OCI-LY7 (cell line): Measurements from ENCODE around the gene CCT6B. TPM values are rescaled to one million over a fixed set of nuclear protein-coding genes. Genes with fewer than 3 reads are reported as not detected.

Source experiments
- BruUV-seq: library from RNA; stranded (reverse); fragments of 400-500 nt; replicated peaks from 2 replicates; lab custom pipeline; 2021; lab: Mats Ljungman, UMichigan
- CTCF ChIA-PET: fragments of 300-600 bp; sonication (Branson Sonifier 250); formaldehyde crosslinking; loops from one replicate; lab custom pipeline; 2022; ENCODE audit warnings: antibody characterized with exemption; ENCODE audit not compliant: unreplicated experiment; lab: Charles Lee
- POLR2A ChIA-PET: fragments of 300-600 bp; sonication (Branson Sonifier 250); formaldehyde crosslinking; loops from one replicate; lab custom pipeline; 2022; ENCODE audit warnings: antibody characterized with exemption; lab: Charles Lee
- DNase-seq: peaks from one replicate; pipeline ENCODE4 v3.0.0-alpha.2; 2015; ENCODE audit warnings: low spot score
- H2AFZ ChIP-seq: fragments of 200-600 bp; sonication (generic), shearing (Covaris generic); 2 replicates; pipeline ENCODE4 v1.6.1; 2014; ENCODE audit warnings: mild to moderate bottlenecking, antibody characterized with exemption, low read length, moderate library complexity
- H3K27ac ChIP-seq: fragments of 200-600 bp; sonication (generic); 2 replicates; pipeline ENCODE4 v1.5.1; 2014; ENCODE audit warnings: mixed run types, low read depth, mild to moderate bottlenecking, moderate library complexity, low read length, inconsistent platforms; ENCODE audit not compliant: poor library complexity, severe bottlenecking
- H3K36me3 ChIP-seq: fragments of 200-600 bp; sonication (generic); 2 replicates; pipeline ENCODE4 v1.6.1; 2014; ENCODE audit warnings: mild to moderate bottlenecking, antibody characterized with exemption, low read length, moderate library complexity, mixed read lengths; ENCODE audit not compliant: insufficient read depth
- H3K4me1 ChIP-seq: fragments of 200-600 bp; sonication (generic); 2 replicates; pipeline ENCODE4 v1.5.1; 2014; ENCODE audit warnings: mild to moderate bottlenecking, low read length; ENCODE audit not compliant: insufficient read depth, poor library complexity, severe bottlenecking
- H3K4me2 ChIP-seq: fragments of 200-600 bp; sonication (generic); 2 replicates; pipeline ENCODE4 v1.6.1; 2014; ENCODE audit warnings: mild to moderate bottlenecking, low read length
- H3K4me3 ChIP-seq: fragments of 200-600 bp; sonication (generic); 2 replicates; pipeline ENCODE4 v1.5.1; 2014; ENCODE audit warnings: mild to moderate bottlenecking, low read depth, low read length; ENCODE audit not compliant: poor library complexity, severe bottlenecking
- H3K79me2 ChIP-seq: fragments of 200-600 bp; sonication (generic); 2 replicates; pipeline ENCODE4 v1.6.1; 2016; ENCODE audit warnings: low read depth, mild to moderate bottlenecking, low read length, moderate library complexity, mixed read lengths; ENCODE audit not compliant: insufficient read depth
- H3K9me2 ChIP-seq: fragments of 200-600 bp; sonication (generic); 2 replicates; pipeline ENCODE4 v1.6.1; 2016; ENCODE audit warnings: mild to moderate bottlenecking, low read length, mixed read lengths; ENCODE audit not compliant: insufficient read depth
- H3K9me3 ChIP-seq: fragments of 200-600 bp; sonication (generic); 2 replicates; pipeline ENCODE4 v1.6.1; 2014; ENCODE audit warnings: mild to moderate bottlenecking, mixed run types, low read length, mixed read lengths
- H4K20me1 ChIP-seq: fragments of 200-600 bp; sonication (generic); 2 replicates; pipeline ENCODE4 v1.6.1; 2014; ENCODE audit warnings: mild to moderate bottlenecking, antibody characterized with exemption, low read length, moderate library complexity, mixed read lengths; ENCODE audit not compliant: insufficient read depth
- EZH2phosphoT487 ChIP-seq: fragments of 200-600 bp; sonication (generic); IDR thresholded peaks from 2 replicates; pipeline ENCODE4 v1.6.1; 2018; ENCODE audit warnings: low read depth, borderline replicate concordance, mild to moderate bottlenecking, mixed run types, antibody characterized with exemption, low read length, moderate library complexity, mixed read lengths
- intact Hi-C: fragments of 100-400 bp; cut with micrococcal nuclease; formaldehyde crosslinking; loops from one replicate; pipeline ENCODE4 v1.10.0; 2022; ENCODE audit not compliant: unreplicated experiment
- total RNA-seq, 2 experiments: library from RNA; depleted of rRNA in 1 of 2; stranded (reverse); fragments of >200 nt in 1 of 2; shearing (Covaris generic) in 1 of 2; gene quantifications; 2 replicates each; pipeline ENCODE4 v1.2.3, GENCODE V29; 2014 to 2022
- TF ChIP-seq, protein P1 (sequence below): fragments of 200-600 bp; sonication (generic); conservative IDR thresholded peaks from 2 replicates; pipeline ENCODE4 v1.5.1; 2014; ENCODE audit warnings: mild to moderate bottlenecking, antibody characterized with exemption, low read length, moderate library complexity, mixed read lengths

Gene CCT6B
- total RNA-seq, 2 experiments from 2014 or later = 1.9 to 2.6 TPM

DNA sequence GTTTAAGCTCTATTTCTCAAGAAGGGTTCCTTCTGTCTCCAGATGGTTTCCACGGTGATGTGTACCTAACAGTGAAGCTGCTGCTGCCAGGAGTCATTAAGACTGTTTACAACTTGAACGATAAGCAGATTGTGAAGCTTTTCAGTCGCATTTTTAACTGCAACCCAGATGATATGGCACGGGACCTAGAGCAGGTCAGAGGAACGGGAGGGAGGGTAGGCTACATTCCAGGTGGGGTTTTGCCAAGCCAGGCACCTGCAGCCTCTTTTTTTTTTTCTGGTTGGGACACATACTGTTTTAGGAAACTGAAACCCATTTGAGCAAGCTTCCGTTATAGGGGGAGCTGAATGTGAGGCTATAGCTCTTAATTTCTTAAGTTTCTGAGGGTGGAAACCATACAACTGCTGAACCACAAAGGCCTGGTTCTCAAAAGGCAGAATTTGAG is 29.7 kb upstream of the CCT6B start:
- no peaks in the 10 kb centered on the region for H3K9me3 ChIP-seq
- ChIA-PET CTCF (interaction anchor here (1.4 kb wide), 1 partner anchor 9 kb away, joined by 4 read pairs; no protein-coding TSS in a partner anchor), POLR2A (interaction anchor here (0.6 to 1.1 kb wide), 3 partner anchors 9 to 28 kb away, joined by 3 to 6 read pairs (median 3); no protein-coding TSS in a partner anchor)
- H3K4me1 ChIP-seq = peaks cover 4% of the 10 kb centered on the region
- intact Hi-C loops = no loop called here
- H3K4me3 ChIP-seq = no peak overlapping the region
- no peak for DNase-seq
- peaks cover 95% of the 10 kb centered on the region for H3K36me3 ChIP-seq
- H3K79me2 ChIP-seq = no peaks in the 10 kb centered on the region
- H2AFZ ChIP-seq = no peak overlapping the region
- no peak overlapping the region for H3K27ac ChIP-seq
- H4K20me1 ChIP-seq = no peaks in the 10 kb centered on the region
- H3K9me2 ChIP-seq = no peaks in the 10 kb centered on the region
- H3K4me2 ChIP-seq = no peak overlapping the region
- TF ChIP-seq, protein P1, sequence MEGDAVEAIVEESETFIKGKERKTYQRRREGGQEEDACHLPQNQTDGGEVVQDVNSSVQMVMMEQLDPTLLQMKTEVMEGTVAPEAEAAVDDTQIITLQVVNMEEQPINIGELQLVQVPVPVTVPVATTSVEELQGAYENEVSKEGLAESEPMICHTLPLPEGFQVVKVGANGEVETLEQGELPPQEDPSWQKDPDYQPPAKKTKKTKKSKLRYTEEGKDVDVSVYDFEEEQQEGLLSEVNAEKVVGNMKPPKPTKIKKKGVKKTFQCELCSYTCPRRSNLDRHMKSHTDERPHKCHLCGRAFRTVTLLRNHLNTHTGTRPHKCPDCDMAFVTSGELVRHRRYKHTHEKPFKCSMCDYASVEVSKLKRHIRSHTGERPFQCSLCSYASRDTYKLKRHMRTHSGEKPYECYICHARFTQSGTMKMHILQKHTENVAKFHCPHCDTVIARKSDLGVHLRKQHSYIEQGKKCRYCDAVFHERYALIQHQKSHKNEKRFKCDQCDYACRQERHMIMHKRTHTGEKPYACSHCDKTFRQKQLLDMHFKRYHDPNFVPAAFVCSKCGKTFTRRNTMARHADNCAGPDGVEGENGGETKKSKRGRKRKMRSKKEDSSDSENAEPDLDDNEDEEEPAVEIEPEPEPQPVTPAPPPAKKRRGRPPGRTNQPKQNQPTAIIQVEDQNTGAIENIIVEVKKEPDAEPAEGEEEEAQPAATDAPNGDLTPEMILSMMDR = no peak
- no peak for TF ChIP-seq EZH2phosphoT487
- no TSS peak for BruUV-seq

DNA sequence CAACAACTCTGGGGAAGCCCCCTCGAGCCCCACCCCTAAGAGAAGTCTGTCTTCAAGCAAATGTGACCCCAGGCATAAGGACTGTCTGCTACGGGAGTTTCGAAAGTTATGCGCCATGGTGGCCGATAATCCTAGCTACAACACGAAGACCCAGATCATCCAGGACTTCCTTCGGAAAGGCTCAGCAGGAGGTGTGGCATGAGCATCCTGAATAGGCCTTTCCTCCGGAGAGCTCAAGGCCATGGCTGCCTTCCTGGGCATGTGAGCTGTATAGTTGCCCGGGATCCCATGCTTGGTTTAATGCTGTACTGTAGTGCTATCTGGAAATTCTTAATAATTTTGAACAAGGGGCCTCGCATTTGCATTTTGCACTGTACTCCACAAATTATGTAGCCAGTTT is 28.2 kb upstream of the CCT6B start:
- CTCF ChIA-PET = no interaction called here
- Histone ChIP-seq H3K4me1 (peaks cover 4% of the 10 kb centered on the region), H3K36me3 (peaks cover 96% of the 10 kb centered on the region), H3K4me3 (no peak overlapping the region), H2AFZ (no peak overlapping the region), H3K9me3 (no peaks in the 10 kb centered on the region), H3K4me2 (no peak overlapping the region), H3K27ac (no peak overlapping the region), H4K20me1 (no peaks in the 10 kb centered on the region), H3K79me2 (0 out of 2 replicates have a peak, but pooled peaks cover under 1% of the 10 kb centered on the region), H3K9me2 (no peaks in the 10 kb centered on the region)
- POLR2A ChIA-PET = no interaction called here
- no peak for TF ChIP-seq EZH2phosphoT487
- TF ChIP-seq, protein P1 = no peak
- BruUV-seq = no TSS peak
- intact Hi-C loops = no loop called here
- DNase-seq = no peak

DNA sequence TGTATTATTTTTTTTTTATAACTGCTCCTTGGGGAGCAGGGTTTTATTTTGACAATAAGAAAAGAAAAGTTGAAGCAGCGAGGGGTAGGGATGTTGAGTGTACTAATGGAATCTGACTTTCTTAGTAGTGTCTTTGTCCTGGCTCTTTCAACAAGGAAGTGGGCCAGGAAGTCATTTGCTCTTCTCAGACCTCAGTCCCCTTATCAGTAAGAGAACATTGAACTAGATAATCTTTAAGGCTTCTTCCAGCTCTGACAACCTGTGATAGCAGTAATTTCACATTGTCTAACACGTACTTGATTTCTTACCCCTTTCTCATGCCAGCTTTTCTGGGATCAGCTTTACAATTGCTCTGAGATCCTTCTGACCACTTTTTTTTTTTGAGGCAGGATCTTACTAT is 27.4 kb upstream of the CCT6B start:
- no peak overlapping the region for H3K4me3 ChIP-seq
- no TSS peak for BruUV-seq
- intact Hi-C loops = no loop called here
- no peak for DNase-seq
- TF ChIP-seq, protein P1 = no peak
- no peak for TF ChIP-seq EZH2phosphoT487
- no peaks in the 10 kb centered on the region for H3K9me3 ChIP-seq
- H3K79me2 ChIP-seq = 0 out of 2 replicates have a peak, but pooled peaks cover 6% of the 10 kb centered on the region
- H3K36me3 ChIP-seq = peaks cover 96% of the 10 kb centered on the region
- ChIA-PET CTCF (no interaction called here), POLR2A (no interaction called here)
- no peak overlapping the region for H2AFZ ChIP-seq
- H3K9me2 ChIP-seq = no peaks in the 10 kb centered on the region
- peaks cover 4% of the 10 kb centered on the region for H3K4me1 ChIP-seq
- H4K20me1 ChIP-seq = no peaks in the 10 kb centered on the region
- H3K4me2 ChIP-seq = no peak overlapping the region
- H3K27ac ChIP-seq = no peak overlapping the region
